ENCODE data around the gene TTC28.

TTC28 gene

DNA sequence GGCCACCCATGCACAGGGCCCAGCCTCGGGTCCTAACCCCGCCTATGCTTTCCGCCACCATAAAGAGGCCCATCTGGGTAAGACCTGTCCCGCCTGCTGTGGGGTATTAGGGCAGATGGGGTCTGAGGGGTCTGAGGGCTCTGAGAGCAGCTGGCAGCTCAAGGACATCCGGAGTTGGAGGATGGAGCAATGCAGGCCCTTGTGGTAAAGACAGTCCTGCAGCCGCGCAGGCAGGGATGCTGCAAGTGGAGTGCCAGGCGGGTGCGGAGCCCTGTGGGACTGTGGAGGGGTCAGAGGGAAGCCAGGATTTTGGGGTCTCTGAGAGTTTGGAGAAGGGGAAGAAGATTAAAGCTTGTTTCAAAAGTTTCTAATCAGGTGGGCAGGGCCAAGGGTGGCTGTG lies 679.3 kb downstream of the TTC28 start:
- DNase-seq (ENCODE audit: low read depth) = no peak
- TF ChIP-seq, protein P1, sequence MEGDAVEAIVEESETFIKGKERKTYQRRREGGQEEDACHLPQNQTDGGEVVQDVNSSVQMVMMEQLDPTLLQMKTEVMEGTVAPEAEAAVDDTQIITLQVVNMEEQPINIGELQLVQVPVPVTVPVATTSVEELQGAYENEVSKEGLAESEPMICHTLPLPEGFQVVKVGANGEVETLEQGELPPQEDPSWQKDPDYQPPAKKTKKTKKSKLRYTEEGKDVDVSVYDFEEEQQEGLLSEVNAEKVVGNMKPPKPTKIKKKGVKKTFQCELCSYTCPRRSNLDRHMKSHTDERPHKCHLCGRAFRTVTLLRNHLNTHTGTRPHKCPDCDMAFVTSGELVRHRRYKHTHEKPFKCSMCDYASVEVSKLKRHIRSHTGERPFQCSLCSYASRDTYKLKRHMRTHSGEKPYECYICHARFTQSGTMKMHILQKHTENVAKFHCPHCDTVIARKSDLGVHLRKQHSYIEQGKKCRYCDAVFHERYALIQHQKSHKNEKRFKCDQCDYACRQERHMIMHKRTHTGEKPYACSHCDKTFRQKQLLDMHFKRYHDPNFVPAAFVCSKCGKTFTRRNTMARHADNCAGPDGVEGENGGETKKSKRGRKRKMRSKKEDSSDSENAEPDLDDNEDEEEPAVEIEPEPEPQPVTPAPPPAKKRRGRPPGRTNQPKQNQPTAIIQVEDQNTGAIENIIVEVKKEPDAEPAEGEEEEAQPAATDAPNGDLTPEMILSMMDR (IDR thresholded peaks at IDR 0.05; ENCODE audit: low read depth, low read length, missing control alignments) = no peak
- H3K4me3 ChIP-seq (ENCODE audit: low read depth, low read length) = no peak overlapping the region

DNA sequence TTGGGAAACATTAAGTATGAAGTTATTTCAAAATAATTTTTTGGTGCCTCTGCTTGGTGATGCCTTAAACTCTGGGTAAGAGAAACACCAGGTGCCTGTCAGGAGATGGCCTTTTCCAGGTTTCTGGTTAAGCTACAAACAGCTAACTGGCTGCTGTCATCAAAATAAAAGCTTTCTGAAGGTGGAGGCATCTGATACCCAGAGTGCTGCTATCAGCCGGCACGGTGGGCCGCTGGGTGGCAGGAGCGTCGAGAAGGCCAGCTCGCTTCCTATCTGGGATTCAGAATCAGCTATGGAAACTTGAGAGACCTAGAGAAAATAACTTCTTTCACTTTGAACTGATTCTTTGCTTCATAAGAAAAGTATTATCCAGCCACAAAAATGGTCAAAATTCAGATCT lies 679.8 kb downstream of the TTC28 start:
- TF ChIP-seq, protein P1 (IDR thresholded peaks at IDR 0.05; ENCODE audit: low read depth, low read length, missing control alignments) = no peak

DNA sequence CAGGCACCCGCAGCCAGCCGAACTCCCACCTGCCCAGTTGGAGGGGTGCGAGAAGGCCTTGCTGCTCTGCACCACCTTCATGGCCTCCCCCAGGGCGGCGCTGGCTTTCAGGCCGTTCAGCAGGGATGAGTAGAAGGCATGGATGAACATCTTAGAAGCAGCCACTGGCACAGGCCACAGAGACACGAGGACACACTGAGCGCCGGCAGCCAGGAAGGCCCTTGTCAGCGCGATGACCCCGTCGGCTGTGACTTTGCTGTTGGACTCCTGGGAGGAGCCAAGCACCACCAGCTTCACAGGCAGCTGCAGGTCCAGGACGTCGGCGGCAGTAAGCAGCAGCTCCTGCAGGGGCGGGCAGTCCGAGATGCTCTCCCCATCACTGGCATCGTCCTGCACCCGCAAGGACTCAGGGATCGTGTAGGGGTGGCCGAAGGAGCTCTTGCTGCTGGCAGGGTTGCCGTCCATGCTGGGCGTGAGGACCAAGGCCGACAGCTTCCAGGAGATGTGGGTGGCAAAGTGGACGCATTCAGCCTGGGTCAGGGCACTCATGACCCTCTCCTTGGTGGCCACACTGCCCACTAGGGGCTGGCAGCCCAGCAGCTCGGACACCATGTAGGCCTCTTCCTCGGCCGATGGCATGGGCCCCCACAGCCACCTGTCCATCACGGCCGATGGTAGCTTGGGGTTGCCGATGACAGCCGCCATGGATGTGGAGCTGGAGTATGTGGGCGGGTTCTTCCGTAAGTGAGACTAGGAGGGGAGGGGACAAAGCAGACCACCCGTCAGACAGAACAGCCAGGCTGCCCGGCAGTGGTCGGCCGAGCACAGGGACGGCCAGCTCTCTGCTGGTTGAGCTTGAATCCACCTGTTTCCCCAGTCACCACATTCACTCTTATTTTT lies 680.9 kb downstream of the TTC28 start:
- no peak for DNase-seq (ENCODE audit: low read depth)
- TF ChIP-seq, protein P1 (IDR thresholded peaks at IDR 0.05; ENCODE audit: low read depth, low read length, missing control alignments) = no peak
- no peak overlapping the region for H3K4me3 ChIP-seq (ENCODE audit: low read depth, low read length)

More for the DNA sequence above, 679.8 kb downstream of the TTC28 start:
- DNase-seq (ENCODE audit: low read depth) = no peak
- no peak overlapping the region for H3K4me3 ChIP-seq (ENCODE audit: low read depth, low read length)

DNA sequence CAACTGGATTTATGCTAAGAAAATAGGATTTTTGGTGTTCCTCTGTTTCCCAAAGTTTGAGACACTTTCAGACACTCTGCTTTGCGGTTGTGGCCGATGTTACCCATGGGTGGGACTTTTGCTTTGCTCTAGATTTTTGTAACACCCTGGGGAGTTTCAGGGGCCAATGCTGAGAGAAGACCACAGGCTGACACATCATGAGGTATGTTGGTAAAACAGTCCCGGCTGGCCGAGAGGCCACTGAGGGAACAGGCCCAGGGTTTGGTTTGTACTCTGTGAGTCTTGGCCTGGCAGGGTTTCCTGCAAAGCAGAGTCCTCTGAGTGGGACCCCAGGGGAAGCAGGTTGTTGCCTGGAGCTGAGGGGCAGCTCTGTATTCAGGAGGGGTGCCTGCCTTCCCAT lies 682.1 kb downstream of the TTC28 start:
- no peak overlapping the region for H3K4me3 ChIP-seq (ENCODE audit: low read depth, low read length)
- no peak for DNase-seq (ENCODE audit: low read depth)
- TF ChIP-seq, protein P1 (IDR thresholded peaks at IDR 0.05; ENCODE audit: low read depth, low read length, missing control alignments) = no peak

DNA sequence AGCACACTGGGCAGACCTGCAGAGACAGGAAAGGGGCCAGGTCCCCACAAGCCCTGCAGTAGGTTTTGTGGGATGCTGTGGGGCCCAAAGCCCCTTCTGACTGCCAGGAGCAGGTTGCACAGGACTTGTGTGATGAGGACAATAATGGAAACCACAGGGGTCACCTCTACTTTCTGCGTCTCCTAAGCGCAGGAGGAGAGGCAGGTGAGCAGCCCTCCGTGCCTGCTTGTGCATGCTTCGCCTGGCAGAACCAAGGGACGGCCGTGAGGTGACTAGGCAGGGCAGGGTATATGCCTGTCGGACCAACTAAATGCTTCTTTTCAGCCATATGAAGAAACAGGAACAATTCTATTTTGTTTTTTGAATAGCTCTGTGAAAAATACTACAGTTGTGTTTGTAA lies 682.7 kb downstream of the TTC28 start:
- no peak for DNase-seq (ENCODE audit: low read depth)
- H3K4me3 ChIP-seq (ENCODE audit: low read depth, low read length) = no peak overlapping the region
- TF ChIP-seq, protein P1 (IDR thresholded peaks at IDR 0.05; ENCODE audit: low read depth, low read length, missing control alignments) = no peak

DNA sequence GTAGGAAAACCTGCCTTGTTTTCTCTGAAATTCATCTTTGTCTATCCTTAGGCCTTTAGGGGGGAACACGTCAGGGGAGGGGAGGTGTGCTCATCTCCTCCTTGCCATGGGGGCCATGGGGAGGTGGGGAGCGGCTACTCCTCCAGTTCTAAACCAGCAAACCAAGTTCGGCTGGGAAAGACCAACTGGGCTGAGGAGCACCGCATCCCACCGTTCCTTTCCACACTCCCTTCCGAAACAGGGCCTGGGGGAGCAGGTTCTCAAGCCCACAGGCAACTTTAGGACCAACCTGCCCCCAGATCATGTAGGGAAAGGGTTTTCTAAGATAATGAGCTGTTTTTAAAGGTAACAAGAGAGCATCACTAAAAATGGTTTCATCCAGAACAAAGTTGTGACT lies 683.1 kb downstream of the TTC28 start:
- H3K4me3 ChIP-seq (ENCODE audit: low read depth, low read length) = no peak overlapping the region
- DNase-seq (ENCODE audit: low read depth) = no peak
- TF ChIP-seq, protein P1 (IDR thresholded peaks at IDR 0.05; ENCODE audit: low read depth, low read length, missing control alignments) = no peak
